Loucy (cell line): ENCODE results near the gene DEPDC7.

Experiments
- EZH2phosphoT487 ChIP-seq: fragments of 200-600 bp; IDR thresholded peaks from 2 replicates; pipeline ENCODE4 v1.6.1; 2018; ENCODE audit warnings: antibody characterized with exemption, mild to moderate bottlenecking, moderate library complexity, borderline replicate concordance
- TF ChIP-seq, protein P1 (sequence below): fragments of 200-600 bp; sonication (generic); conservative IDR thresholded peaks from 2 replicates; pipeline ENCODE4 v1.5.1; 2014; ENCODE audit warnings: mild to moderate bottlenecking, antibody characterized with exemption, low read length

GRCh38 chr11:33017478-33017877 lies 1.8 kb downstream of the DEPDC7 start:
- TF ChIP-seq, protein P1, sequence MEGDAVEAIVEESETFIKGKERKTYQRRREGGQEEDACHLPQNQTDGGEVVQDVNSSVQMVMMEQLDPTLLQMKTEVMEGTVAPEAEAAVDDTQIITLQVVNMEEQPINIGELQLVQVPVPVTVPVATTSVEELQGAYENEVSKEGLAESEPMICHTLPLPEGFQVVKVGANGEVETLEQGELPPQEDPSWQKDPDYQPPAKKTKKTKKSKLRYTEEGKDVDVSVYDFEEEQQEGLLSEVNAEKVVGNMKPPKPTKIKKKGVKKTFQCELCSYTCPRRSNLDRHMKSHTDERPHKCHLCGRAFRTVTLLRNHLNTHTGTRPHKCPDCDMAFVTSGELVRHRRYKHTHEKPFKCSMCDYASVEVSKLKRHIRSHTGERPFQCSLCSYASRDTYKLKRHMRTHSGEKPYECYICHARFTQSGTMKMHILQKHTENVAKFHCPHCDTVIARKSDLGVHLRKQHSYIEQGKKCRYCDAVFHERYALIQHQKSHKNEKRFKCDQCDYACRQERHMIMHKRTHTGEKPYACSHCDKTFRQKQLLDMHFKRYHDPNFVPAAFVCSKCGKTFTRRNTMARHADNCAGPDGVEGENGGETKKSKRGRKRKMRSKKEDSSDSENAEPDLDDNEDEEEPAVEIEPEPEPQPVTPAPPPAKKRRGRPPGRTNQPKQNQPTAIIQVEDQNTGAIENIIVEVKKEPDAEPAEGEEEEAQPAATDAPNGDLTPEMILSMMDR = no peak
- TF ChIP-seq EZH2phosphoT487 = no peak
